Suppressor macrophage treated with lipopolysaccharide for 4 hours (primary cell): ENCODE measurements around the gene DHPS.
"Not testable (repeated sequence)": the region's sequence is repeated elsewhere in the genome, so short reads cannot be mapped to it uniquely, and the experiment has no call there.

Source experiments
- DNase-seq: peaks from one replicate; pipeline ENCODE4 v3.0.0-alpha.2; 2020

DHPS gene

DNA sequence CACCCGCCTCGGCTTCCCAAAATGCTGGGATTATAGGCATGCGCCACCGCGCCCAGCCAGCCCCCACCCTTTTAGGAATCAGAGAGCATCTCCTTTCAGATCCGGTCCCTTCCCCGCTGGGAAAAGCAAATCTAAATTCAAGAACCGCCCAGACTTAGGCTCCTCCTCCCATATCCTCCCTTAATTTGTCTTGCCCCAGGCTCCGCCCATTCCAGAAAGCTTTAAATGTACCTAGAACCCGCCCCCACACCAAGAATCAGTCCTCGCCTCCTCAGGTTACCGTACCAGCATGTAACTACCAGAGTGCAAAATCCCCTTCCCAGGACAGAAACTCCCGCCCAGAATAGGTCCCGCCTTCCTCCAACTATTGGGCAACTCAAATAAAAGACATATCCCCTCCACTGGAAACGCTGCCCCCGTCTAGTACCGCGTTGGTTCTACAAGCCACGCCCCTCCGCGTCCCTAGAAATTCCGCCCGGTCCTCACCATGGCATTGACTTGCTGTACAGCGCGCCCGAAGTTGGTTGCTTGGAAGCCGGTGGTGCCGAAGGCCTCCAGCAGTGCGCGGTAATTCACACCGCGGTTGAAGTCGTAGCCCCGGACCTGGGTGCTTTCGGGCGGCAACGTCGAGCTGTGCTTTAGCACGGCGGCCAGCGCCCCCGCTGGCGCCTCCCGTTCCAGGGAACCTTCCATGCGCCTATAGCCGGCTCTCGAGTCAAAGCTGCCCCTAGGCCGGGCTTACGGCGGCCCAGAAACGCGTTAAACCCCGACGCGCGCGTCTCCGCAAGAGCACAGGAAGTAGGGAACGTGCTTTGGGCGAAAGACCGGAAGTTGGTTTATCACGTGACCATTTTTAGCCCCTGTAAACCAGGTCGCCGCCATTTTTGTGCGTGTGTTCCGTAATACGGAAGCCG, at the start of gene DHPS:
DHPS (minus strand) TSS at position 807 of the 914 bp plus-strand sequence; CDS start at position 693, 114 bp downstream.
- DNase-seq, result peak; percentile 98

DNA sequence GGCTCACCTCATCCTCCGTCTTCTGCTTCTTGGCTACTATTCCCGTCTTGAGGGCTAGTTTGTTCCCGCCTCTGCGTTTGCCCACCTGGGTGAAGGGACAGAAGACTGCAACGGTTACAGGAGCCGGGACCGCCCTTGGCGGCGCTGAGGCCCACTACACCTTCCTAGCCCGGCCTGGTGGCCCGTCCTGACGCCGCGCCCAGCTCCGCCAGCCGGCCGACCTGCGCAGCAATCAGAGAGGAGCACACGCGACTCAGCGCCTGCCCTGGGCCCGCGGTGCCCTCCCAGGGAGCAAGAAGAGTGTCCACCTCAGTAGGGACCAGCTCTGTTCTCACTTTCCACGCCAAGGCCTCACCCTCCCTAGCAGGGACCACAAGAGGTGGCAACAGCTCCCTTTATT, 49.7 kb upstream of the DHPS start:
- no peak for DNase-seq

DNA sequence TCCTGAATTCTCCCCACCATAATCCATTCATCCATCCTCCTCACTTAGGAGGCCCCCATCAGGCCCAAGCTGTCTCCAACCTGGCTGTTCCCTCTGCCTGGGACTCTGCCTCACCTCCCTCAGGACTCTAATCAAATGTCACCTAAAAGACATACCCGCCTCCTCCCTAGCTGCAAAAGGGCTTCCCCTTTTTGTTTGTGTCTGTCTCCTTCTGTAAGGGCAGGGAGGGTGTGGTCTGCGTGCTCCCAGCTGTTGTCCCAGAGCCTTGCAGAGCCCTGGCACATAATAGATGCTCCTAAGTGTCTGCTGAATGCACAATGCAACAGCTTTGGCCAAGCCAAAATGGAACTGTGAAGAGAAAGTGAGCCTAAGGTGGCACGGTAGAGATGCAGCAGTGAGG, 48.4 kb upstream of the DHPS start:
- no peak for DNase-seq

DNA sequence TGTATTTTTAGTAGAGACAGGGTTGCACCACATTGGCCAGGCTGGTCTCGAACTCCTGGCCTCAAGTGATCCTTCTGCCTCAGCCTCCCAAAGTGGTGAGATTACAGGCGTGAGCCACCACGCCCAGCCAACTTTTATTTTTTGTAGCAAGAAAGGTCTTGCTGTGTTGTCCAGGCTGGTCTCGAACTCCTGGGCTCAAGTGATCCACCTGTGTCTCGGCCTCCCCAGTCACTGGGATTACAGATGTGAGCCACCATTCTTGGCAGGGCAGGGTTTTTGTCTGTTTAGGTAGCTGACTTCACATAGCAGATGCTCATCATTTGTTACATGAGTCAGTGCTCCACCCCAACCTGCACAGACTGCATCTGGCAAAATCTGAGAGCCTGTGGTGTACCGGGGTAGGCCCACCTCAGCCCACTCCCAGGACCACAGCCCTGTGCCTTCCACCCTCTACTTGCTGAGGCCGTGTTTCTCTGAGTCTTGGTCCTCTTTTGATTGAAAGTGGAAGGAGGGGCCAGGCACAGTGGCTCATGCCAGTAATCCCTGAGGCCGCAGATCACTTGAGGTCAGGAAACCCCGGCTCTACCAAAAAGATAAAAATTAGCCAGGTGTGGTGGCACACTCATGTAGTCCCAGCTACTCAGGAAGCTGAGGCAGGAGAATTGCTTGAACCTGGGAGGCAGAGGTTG, 46.2 kb upstream of the DHPS start:
- no peak for DNase-seq

DNA sequence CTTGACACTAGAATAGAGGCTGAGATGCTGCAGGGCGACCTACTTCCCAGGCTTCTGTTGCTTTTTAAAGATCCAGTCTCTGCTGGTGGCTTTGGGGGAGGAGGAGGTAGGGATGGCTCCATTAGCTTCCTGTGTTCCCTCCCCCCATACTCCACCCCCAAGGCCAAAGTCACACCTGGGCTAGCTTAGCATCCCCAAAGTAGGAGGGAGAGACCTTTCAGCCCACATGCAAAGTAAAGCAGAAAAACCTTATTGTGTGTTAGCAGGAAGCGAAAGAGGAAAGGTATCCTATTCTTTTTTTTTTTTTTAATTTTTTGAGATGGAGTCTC, 45.3 kb upstream of the DHPS start:
- no peak for DNase-seq

DNA sequence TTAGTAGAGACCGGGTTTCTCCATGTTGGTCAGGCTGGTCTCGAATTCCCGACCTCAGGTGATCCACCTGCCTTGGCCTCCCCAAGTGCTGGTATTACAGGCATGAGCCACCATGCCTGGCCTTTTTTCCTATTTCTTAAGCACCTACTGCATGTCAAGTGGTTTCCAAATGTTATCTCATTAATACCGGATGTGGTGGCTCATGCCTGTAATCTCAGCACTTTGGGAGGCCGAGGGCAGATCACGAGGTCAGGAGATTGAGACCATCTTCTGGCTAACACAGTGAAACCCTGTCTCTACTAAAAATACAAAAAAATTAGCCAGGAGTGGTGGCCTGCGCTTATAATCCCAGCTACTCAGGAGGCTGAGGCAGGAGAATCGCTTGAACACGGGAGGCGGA, 43.9 kb upstream of the DHPS start:
- not testable (repeated sequence) for DNase-seq

DNA sequence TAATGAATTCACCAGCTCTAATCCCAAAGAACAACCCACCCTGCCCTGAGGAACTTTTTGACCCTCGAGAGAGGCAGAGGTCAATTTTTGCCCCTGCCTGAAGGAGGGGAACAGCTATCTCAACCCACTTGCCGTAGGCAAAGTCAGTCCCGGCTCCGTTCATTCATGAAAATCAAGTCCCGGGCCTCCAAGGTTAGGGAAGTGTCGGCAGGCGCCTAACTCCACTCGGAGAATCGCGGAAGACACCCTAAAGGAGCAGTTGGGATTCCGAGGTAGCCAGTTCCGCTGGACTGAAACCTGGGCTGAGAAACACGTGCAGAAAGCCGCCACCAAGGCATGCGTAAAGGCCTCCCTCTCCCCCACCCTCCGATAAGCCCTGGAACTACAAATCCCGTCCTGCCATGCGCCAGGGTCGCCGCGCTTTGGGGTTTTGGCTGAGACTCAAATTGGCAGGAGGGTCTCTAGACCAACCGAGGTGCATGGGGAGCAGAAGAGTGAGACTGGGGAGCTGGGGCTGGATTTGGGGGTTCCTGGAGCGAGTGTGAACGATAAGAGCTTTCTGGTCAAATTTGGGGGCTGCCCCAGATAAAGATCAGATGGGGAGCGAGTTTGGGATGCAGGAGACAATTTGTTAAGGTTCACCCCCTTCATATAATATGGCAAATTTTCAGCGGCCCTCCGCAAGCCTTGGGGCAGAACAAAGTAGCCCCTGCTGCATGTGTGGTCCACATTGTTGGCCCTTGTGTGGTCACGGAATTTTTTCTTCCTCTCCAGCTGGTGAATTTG, 42.2 kb upstream of the DHPS start, which contains the start of gene TNPO2:
TNPO2 (minus strand) TSS at position 292 of the 786 bp plus-strand sequence. CDS start 2,955 bp downstream, outside the sequence.
- peak; percentile 60 for DNase-seq

DNA sequence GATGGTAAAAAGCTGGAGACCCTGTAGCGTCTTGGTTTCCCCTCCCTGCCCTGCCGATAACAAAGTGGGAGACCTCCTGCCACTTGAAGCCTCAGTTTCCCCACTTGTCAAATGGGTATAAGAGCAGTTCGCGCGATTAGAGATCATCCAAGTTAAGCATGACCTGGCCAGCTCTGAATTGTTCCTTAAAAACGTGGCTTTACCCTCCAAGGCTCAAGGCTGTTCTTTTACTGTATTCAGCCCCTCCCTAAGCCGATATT, 41.6 kb upstream of the DHPS start:
- DNase-seq, result no peak

DNA sequence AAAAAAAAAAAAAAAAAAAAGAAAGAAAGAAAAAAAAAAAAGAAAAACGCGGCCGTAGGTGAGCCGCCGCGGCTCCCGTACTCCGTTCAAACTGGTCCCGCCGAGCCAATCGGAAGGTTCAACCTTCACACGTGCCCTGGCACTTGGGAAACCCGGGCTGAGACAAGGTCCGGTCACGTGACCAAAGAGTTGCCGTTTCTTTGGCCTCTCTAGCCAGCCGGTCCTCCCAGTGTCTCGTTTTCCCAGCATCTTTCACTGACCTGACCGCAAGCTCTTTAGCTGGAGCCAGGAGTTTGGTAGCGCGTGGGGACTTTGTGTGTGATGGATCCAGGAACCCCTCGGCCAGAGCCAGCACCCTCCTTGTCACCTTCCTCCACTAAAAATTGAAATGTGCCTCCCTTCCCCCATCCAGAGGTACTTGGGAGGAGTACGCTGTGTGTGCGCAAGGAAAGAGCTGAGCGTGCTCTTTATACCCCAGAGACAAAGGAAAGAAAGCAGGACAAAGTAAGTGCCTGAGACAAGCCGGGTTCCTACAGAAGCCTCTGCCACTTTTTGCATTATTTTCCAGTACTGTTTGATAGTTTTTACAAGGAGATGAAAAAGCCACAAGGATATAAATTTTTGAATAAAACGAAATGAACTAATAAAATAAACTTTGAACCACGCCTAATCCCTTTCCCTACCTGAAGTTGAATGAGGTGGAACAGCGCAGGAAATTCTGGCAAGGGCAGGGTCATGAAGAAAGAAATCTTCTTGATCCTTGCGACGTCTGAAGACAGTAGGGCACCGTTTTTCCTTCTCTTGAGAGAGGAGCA, 41.1 kb upstream of the DHPS start:
- peak; percentile 99 for DNase-seq

DNA sequence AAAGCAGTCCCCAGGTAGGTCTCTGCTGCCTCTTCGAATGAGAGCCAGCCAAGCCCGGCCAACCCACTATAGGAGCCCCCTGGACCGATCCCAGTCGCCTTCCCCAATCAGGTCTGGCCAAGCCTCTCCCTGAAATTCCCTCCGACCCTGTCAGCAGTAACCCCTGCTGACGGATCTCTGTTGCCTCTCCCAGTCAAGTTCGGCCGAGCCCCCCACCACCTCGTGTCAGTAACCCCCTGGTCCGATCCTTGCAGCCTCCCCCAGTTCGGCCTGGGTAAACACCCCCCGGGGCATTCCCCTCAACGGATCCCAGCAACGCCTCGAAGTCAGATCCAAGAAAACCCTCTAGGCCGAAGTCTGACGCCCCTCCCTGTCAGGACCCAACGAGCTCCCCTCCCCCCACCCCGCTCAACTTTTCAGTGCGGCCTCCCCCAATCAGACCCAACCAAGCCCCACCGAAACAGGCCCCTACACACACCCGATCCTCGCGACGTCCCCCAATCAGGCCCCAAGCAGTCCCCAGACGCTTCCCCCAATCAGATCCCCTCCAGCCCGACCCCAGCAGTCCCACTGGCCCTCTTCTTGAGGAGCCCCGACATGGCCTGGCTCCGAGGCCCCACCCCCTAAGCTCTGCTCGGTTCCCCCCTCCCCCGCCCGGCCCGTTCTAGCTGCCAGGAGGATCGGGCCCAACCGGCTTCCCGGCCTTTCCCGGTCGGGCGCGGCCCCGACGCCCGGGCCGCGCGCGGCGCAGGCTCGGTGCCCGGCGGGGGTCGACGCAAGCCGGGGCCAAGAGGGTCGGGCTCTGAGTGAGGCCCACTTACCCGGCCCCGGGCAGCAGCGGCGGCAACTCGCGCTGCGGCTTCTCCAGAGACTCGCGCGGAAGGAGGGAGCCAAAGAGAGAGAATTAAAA, 40.2 kb upstream of the DHPS start:
- DNase-seq, result peak; percentile 56

DNA sequence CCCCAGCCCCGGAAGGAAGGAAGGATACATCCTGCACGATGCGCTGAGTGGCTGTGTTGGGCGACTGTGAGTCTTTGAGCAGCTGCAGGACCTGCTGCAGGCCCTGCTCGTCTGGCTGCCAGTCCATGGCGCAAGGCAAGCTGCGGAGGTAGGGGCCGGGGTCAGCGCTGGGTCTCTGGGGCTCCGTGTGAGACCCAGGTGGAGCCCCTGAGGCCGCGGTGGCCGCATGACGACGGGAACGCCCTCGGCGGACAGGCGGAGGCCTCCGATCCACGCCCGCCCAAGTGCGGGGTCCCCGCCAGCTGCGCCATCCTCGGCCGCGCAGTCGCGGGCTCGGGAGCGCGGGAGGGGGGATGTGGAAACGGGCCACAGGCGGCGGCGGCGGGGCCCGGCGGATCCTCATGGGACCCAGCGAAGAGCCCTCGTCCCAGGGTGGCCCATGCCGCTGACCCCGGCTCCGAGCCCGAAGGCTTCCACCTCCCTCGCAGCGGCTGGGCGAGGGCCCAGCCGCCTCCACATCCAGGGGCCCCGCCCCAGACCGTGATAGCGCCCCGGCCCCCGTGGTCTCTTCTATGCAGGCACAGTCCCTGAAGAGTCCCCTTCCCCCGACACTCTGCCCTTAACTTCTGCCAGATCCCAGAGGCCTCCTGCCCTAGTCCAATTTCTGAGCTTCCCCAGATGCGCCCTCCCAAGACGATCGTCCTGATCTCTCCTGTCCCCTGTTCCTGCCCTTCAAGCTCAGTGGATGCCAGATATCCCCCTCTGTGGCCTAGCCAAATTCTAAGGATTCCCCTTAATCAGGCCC, 39.4 kb upstream of the DHPS start:
- no peak for DNase-seq

DNA sequence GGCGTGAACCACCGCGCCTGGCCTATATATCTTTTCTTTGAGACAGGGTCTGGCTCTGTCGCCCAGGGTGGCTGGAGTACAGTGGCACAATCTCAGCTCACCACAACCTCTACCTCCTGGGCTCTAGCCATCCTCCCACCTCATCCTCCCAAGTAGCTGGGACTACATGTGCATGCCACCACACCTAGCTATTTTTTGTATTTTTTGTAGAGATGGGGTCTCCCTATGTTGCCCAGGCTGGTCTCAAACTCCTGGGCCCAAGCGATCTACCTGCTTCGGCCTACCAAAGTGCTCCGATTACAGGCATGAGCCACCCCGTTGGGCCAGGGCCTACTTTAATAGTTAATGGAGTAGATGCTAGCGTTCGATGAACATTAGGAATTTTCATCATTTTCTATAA, 38.6 kb upstream of the DHPS start:
- DNase-seq, result no peak

DNA sequence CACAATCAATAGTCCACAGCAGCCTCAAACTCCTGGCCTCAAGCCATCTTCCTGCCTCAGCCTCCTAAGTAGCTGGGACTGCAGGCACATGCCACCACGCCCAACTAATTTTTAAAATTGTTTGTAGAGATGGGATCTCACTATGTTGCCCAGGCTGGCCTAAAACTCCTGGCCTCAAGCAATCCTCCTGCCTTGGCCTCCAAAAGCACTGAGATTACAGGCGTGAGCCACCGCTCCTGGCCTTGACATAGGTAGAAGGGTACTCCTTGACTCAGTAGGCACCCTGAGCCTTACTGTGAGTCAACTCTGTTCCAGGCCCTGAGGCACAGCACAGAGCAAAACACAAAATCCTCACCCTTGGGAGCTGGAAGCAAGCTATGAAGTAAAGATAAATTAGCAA, 34.2 kb upstream of the DHPS start:
- DNase-seq, result no peak

DNA sequence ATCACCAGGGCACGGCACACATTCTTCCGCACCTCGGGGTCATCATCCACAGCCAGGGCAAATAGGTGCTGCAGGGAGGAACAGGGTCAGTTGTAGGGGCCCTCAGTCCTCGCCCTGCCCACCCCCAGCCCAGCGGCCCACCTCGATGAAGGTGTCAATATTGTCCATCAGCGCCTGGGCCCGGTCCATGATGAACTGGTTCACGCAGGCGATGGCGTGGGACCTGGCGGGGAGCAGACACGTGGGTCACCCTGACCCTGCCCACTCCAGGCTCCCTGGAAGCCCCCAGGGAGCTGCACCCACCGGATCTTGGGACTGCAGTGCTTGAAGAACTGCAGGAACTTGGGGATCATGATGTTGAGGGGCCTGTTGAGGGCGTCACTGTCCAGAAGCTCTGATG, 33.4 kb upstream of the DHPS start:
- DNase-seq, result no peak

DNA sequence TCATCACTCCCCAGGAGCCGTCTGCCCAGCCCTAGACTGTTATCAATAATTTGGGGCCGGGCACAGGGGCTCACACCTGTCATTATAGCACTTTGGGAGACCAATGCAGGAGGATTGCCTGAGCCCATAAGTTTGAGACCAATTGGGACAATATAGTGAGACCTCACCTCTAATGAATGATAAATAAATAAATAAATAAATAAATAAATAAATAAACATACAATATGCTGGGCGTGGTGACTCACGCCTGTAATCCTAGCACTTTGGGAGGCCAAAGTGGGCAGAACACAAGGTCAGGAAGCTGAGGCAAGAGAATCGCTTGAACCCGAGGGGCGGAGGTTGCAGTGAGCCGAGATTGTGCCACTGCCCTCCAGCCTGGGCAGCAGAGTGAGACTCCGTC, 31.6 kb upstream of the DHPS start:
- not testable (repeated sequence) for DNase-seq

DNA sequence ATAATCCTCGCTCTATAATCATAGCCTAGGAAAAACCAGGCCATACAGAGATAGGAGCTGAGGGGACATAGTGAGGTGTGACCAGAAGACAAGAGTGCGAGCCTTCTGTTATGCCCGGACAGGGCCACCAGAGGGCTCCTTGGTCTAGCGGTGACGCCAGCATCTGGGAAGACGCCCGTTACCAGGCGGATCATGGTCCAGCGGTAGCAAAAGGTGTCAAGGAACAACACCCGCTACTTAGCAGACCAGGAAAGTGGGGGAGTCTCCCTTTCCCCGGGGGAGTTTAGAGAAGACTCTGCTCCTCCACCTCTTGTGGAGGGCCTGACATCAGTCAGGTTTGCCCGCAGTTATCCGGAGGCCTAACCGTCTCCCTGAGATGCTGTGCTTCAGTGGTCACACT, 30.4 kb upstream of the DHPS start:
- not testable (repeated sequence) for DNase-seq

DNA sequence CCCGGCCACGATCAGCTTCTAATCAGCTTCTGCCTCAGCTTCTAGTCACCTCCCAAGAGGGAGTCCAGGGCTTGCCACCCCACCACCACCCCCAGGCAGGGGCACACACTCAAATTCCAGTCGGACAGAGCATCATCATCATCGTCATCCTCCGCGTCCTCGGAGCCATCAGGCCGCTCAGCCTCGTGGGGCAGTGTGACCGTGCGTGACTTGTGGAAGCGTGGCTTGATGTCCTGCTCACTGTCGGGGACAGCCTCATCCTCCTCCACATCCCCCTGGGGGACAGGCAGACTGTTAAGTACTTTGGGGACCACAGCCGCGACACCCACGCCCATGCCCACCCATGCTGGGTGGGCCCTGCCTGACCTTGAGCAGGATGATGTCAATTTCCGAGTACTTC, 29.5 kb upstream of the DHPS start:
- no peak for DNase-seq

DNA sequence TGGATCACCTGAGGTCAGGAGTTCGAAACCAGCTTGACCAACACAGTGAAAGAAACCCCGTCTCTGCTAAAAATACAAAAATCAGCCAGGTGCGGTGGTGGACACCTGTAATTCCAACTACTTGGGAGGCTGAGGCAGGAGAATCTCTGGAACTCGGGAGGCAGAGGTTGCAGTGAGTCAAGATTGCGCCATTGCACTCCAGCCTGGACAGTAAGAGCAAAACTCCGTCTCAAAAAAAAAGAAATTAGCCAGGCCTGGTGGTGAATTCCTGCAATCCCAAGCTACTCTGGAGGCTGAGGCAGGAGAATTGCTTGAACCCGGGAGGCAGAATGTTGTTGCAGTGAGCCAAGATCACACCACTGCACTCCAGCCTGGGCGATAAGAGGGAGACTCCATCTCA, 27.0 kb upstream of the DHPS start:
- no peak for DNase-seq

DNA sequence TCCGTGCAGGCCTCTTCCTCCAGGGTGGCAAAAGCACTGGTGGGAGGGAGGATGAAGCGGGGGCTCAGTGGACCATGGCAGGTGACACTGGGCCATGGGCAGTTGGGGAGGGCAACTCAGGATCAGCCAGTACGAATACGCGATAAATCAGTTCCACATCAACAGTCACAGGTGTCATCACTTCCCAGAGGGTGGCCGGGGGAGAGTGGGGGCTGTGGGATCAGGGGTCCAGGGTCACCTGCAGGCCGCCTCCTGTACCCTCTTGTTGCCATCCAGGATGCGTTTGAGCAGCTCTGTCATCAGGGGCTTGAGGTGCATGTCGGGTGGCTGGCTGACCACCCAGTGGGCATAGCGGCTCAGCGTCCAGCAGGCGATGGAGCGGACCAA, 24.6 kb upstream of the DHPS start:
- DNase-seq, result no peak

DNA sequence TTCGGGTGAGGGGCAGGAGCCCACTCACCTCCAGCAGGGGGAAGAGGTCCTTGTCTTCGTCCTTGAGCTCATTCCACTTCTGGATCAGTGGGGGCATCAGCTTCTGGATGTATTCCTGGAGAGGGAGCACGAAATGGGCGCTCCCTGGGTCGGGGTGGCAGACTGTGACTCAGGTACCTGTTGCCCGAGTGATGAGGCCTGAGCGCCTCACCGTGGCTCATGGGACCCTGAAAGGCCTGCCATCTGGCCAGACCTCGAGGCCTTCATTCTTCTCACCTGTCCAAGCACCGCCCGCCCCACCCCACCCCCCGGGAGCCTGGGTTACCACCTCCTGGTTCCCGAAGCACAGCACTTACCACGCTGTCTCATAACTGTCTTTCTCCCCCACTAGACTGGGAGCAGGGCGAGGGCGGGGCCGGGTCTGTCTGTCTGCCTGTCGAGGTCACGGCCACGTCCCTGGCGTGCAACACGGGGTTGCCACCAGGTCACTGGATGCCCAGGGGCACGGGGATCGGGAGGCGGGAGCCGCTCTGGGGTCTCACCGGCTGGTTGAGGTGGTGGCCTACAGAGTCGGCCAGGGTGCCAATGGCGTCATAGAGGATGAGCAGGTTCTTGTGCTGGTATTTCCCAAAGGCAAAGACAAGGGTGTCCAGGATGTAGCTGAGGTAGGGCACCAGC, 24.1 kb upstream of the DHPS start:
- DNase-seq, result no peak
